CD14-positive monocyte (primary cell): ENCODE measurements around the gene CDH23. TPM values are rescaled to one million over a fixed set of nuclear protein-coding genes. Genes with fewer than 3 reads are reported as not detected.

Experiments used
- DNase-seq, 3 donors: peaks; one replicate each; pipeline ENCODE4 v3.0.0-alpha.2; 2011 to 2022
- H2AFZ ChIP-seq: 2 replicates; pipeline ENCODE4 v1.6.0; 2012; ENCODE audit warnings: mild to moderate bottlenecking, low read depth, low read length, inconsistent platforms; ENCODE audit not compliant: insufficient read depth, poor library complexity, severe bottlenecking
- H3K27ac ChIP-seq, 2 donors: 1 replicate in 1 of 2; 2 replicates in 1 of 2; pipeline ENCODE4 v1.5.1; 2012 to 2013; ENCODE audit warnings: low read length in 2 of 2, control low read depth in 1 of 2, inconsistent platforms in 1 of 2, low read depth in 1 of 2, mild to moderate bottlenecking in 1 of 2
- H3K27me3 ChIP-seq, 2 donors: one replicate each; pipeline versions ENCODE4 v1.6.0 to v1.6.1; 2011 to 2013; ENCODE audit warnings: low read length in 2 of 2; ENCODE audit not compliant: control insufficient read depth in 2 of 2, insufficient read depth in 2 of 2
- H3K36me3 ChIP-seq, 2 donors: replicated peaks in 1 of 2; 1 replicate in 1 of 2; 2 replicates in 1 of 2; pipeline versions ENCODE4 v1.5.1 to v1.6.1; 2012 to 2013; ENCODE audit warnings: low read length in 2 of 2, control low read depth in 1 of 2, inconsistent platforms in 1 of 2, mild to moderate bottlenecking in 1 of 2; ENCODE audit not compliant: insufficient read depth in 2 of 2, control insufficient read depth in 1 of 2
- H3K4me1 ChIP-seq, 2 donors: 1 replicate in 1 of 2; 2 replicates in 1 of 2; pipeline versions ENCODE4 v1.5.1 to v1.6.1; 2012 to 2013; ENCODE audit warnings: low read length in 2 of 2, control low read depth in 1 of 2, inconsistent platforms in 1 of 2, mild to moderate bottlenecking in 1 of 2, moderate library complexity in 1 of 2; ENCODE audit not compliant: insufficient read depth in 2 of 2, control insufficient read depth in 1 of 2
- H3K4me2 ChIP-seq: replicated peaks from 2 replicates; pipeline ENCODE3; 2012; ENCODE audit warnings: low read length, moderate library complexity, mild to moderate bottlenecking; ENCODE audit not compliant: poor library complexity, severe bottlenecking; ENCODE audit errors: extremely low read depth
- H3K4me3 ChIP-seq, 3 experiments: fragments of 200-600 bp in 1 of 3; sonication (generic) in 1 of 3; replicated peaks in 1 of 3; 1 replicate in 2 of 3; 2 replicates in 1 of 3; pipeline ENCODE4 v1.5.1; 2011 to 2013; ENCODE audit warnings: low read length in 3 of 3, mild to moderate bottlenecking in 3 of 3, control low read depth in 2 of 3, low read depth in 2 of 3, inconsistent platforms in 1 of 3, moderate library complexity in 1 of 3
- H3K79me2 ChIP-seq: 2 replicates; pipeline ENCODE4 v1.6.0; 2012; ENCODE audit warnings: mild to moderate bottlenecking, control low read depth, inconsistent platforms, low read length, moderate library complexity; ENCODE audit not compliant: insufficient read depth
- H3K9ac ChIP-seq: 2 replicates; pipeline ENCODE4 v1.6.0; 2017; ENCODE audit warnings: low read length, mild to moderate bottlenecking; ENCODE audit not compliant: insufficient read depth, poor library complexity, severe bottlenecking
- H3K9me3 ChIP-seq, 2 donors: replicated peaks in 1 of 2; 1 replicate in 1 of 2; 2 replicates in 1 of 2; pipeline versions ENCODE4 v1.5.1 to v1.6.1; 2012 to 2013; ENCODE audit warnings: low read length in 2 of 2, control low read depth in 1 of 2; ENCODE audit not compliant: control insufficient read depth in 1 of 2, insufficient read depth in 1 of 2
- H4K20me1 ChIP-seq: 2 replicates; pipeline ENCODE4 v1.6.0; 2012; ENCODE audit warnings: mild to moderate bottlenecking, low read length, control low read depth, moderate library complexity; ENCODE audit not compliant: insufficient read depth
- H3K27ac Mint-ChIP-seq, 7 donors: one replicate each; pipeline ENCODE4 v1.8.0; 2020; ENCODE audit warnings: mild to moderate bottlenecking in 7 of 7, mixed read lengths in 7 of 7, moderate library complexity in 6 of 7, inconsistent platforms in 2 of 7
- H3K27me3 Mint-ChIP-seq, 3 donors: one replicate each; pipeline ENCODE4 v1.8.0; 2021 to 2022; ENCODE audit warnings: low read depth in 3 of 3, mild to moderate bottlenecking in 3 of 3, mixed read lengths in 3 of 3, moderate library complexity in 3 of 3, inconsistent platforms in 1 of 3
- H3K36me3 Mint-ChIP-seq, 2 donors: one replicate each; pipeline ENCODE4 v1.8.0; 2020; ENCODE audit warnings: mixed read lengths in 2 of 2, inconsistent platforms in 1 of 2, mild to moderate bottlenecking in 1 of 2
- H3K4me1 Mint-ChIP-seq: one replicate; pipeline ENCODE4 v1.8.0; 2020; ENCODE audit warnings: mild to moderate bottlenecking, mixed read lengths
- H3K4me3 Mint-ChIP-seq, 2 donors: one replicate each; pipeline ENCODE4 v1.8.0; 2020; ENCODE audit warnings: mild to moderate bottlenecking in 2 of 2, mixed read lengths in 2 of 2, moderate library complexity in 1 of 2
- H3K9me3 Mint-ChIP-seq, 7 donors: one replicate each; pipeline ENCODE4 v1.8.0; 2020 to 2022; ENCODE audit warnings: mixed read lengths in 7 of 7, mild to moderate bottlenecking in 6 of 7, moderate library complexity in 6 of 7, inconsistent platforms in 2 of 7
- CTCF ChIP-seq: fragments of 200-600 bp; IDR thresholded peaks from one replicate; pipeline ENCODE4 v1.8.0; 2022; ENCODE audit warnings: antibody characterized with exemption, mild to moderate bottlenecking
- WGBS: methylation state at CpG from one replicate; pipeline ENCODE4 v1.1.5; 2013; ENCODE audit warnings: missing lambda C conversion rate; ENCODE audit not compliant: insufficient coverage; 5-methylcytosine and 5-hydroxymethylcytosine counted together
- intact Hi-C, 2 donors: fragments of 100-400 bp; cut with micrococcal nuclease; formaldehyde crosslinking; loops; one replicate each; pipeline versions ENCODE4 v1.15.0 to v1.15.1; 2023
- polyA plus RNA-seq, 3 donors: library from polyadenylated mRNA; depleted of rRNA in 1 of 3; unstranded in 2 of 3; stranded (reverse) in 1 of 3; fragments of 300-500 nt in 2 of 3; fragments of >200 nt in 1 of 3; fragmentation: Illumina TruSeq in 2 of 3; gene quantifications; 1 replicate in 2 of 3; 2 replicates in 1 of 3; pipeline ENCODE4 v1.2.3, GENCODE V29; 2012 to 2021

The CDH23 gene
- polyA plus RNA-seq, 3 donors: 8.2 to 36.2 (median 10.5) TPM

- DNase-seq: no peak
- TF ChIP-seq CTCF: no peak
- no peak overlapping the region for H3K27ac ChIP-seq
- no peaks in the 10 kb centered on the region for H3K36me3 ChIP-seq
- no peaks in the 10 kb centered on the region for H3K27me3 ChIP-seq
- Mint-ChIP-seq H3K27me3 (peaks cover 0 to 2% (median 2%) of the 10 kb centered on the region in 3 donors), H3K9me3 (no peaks in the 10 kb centered on the region), H3K27ac (no peak overlapping the region), H3K4me3 (no peak overlapping the region), H3K36me3 (no peaks in the 10 kb centered on the region), H3K4me1 (no peaks in the 10 kb centered on the region)
- H3K4me3 ChIP-seq: no peak overlapping the region
- no peak overlapping the region for H3K4me2 ChIP-seq
- H3K9me3 ChIP-seq: no peaks in the 10 kb centered on the region
- no peaks in the 10 kb centered on the region for H4K20me1 ChIP-seq
- H3K4me1 ChIP-seq: no peaks in the 10 kb centered on the region
- no peak overlapping the region for H3K9ac ChIP-seq
- WGBS: no CpG with 5 or more reads among the region's 2 CpGs
- no peaks in the 10 kb centered on the region for H3K79me2 ChIP-seq
- intact Hi-C loops: no loop called here
- no peak overlapping the region for H2AFZ ChIP-seq
These were observed 183.7 kb downstream of the CDH23 start for GRCh38 chr10:71580415-71580814.

GRCh38 chr10:71580926-71581325, 184.2 kb downstream of the CDH23 start:
- Mint-ChIP-seq H3K27ac (no peak overlapping the region), H3K4me1 (no peaks in the 10 kb centered on the region), H3K27me3 (peaks cover 0 to 2% (median 2%) of the 10 kb centered on the region in 3 donors), H3K4me3 (no peak overlapping the region), H3K36me3 (no peaks in the 10 kb centered on the region), H3K9me3 (no peaks in the 10 kb centered on the region)
- Histone ChIP-seq H3K27me3 (no peaks in the 10 kb centered on the region), H3K36me3 (no peaks in the 10 kb centered on the region), H3K4me3 (no peak overlapping the region), H3K9ac (no peak overlapping the region), H3K9me3 (no peaks in the 10 kb centered on the region), H3K79me2 (no peaks in the 10 kb centered on the region), H3K4me2 (no peak overlapping the region), H4K20me1 (no peaks in the 10 kb centered on the region), H3K4me1 (no peaks in the 10 kb centered on the region), H3K27ac (no peak overlapping the region), H2AFZ (no peak overlapping the region)
- no peak for TF ChIP-seq CTCF
- 100% methylated on average over 1 of the region's 2 CpGs for WGBS
- no peak for DNase-seq
- intact Hi-C loops: no loop called here
